GM21529 (cell line): Measurements from ENCODE around the gene VPS37D.
A peak's percentile ranks its signal among the peaks of the same experiment; 100 is the strongest.
"Not testable (repeated sequence)": the region's sequence is repeated elsewhere in the genome, so short reads cannot be mapped to it uniquely, and the experiment has no call there.

Experiments used
- ATAC-seq: cut with Tn5 transposase; IDR thresholded peaks from one replicate; pipeline ENCODE4 v1.9.1; 2021; ENCODE audit not compliant: unreplicated experiment

Gene VPS37D

GRCh38 chr7:73667344-73668102 lies at the start of gene VPS37D:
Gene VPS37D, plus strand, starts transcription at chr7:73667831. Its CDS starts 128 bp downstream, at chr7:73667959.
- peak; percentile 93 for ATAC-seq

- ATAC-seq: no peak
These were observed 49.1 kb upstream of the VPS37D start for GRCh38 chr7:73618538-73618937.

DNA sequence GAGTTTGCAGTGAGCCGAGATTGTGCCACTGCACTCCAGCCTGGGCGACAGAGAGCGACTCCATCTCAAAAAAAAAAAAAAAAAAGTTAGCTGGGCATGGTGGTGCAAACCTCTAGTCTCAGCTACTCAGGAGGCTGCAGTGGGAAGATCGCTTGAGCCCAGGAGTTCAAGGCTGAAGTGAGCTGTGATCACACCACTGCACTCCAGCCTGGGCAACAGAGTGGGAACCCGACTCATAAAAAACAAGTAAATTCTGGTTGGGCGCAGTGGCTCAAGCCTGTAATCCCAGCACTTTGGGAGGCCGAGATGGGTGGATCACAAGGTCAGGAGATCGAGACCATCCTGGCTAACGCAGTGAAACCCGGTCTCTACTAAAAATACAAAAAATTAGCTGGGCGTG lies 48.2 kb upstream of the VPS37D start:
- ATAC-seq: not testable (repeated sequence)

- no peak for ATAC-seq
These were observed 46.2 kb upstream of the VPS37D start for GRCh38 chr7:73621168-73622063.

- no peak for ATAC-seq
These were observed 45.1 kb upstream of the VPS37D start for GRCh38 chr7:73622527-73622908.

DNA sequence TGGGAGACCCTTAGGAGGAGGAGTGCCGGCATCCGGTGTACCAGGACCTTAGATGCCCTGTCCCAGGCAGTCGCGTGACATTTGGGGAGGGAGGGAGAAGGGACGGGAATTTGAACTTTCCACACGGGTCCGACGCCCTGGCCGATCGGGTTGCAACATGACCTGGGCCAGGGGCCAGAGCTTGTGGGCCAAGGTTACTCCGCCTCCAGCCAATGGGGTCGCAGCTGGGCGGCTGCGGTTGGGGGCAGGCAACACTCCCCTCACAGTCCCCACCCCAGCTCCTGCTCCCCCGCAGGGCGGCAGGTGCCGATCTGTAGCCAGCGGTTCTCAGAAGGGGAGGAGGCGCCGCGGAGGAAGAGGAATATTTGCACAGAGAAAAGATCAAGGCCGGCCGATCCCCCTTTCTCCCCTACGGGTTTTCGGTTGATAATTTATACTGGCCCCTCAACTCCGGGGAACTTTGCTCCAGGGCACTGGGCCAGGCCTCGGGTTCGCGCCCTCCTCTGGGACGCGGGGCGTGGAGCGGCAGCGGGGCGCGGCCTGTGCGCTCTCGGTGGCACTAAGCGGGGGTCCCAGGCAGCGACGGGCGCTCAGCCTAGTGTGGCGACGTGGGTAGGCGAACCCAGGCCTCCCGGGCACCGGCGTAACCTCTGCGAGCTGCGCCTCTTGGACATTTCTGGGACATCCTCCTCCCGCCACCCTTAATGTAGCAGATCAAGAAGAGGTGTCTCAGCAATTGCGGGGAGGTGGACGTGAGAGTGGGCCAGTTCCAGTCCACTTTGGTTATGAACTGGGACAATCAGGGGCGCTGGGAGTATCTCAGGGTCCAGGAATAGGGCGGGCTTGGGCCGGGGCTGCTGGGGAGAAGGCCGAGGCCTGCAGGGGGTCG lies 44.5 kb upstream of the VPS37D start:
- no peak for ATAC-seq

GRCh38 chr7:73623798-73624668 lies 43.6 kb upstream of the VPS37D start, which contains the start of gene MLXIPL:
Gene MLXIPL, minus strand, starts transcription at chr7:73624522. Its CDS starts 30 bp downstream, at chr7:73624492.
- ATAC-seq: no peak

DNA sequence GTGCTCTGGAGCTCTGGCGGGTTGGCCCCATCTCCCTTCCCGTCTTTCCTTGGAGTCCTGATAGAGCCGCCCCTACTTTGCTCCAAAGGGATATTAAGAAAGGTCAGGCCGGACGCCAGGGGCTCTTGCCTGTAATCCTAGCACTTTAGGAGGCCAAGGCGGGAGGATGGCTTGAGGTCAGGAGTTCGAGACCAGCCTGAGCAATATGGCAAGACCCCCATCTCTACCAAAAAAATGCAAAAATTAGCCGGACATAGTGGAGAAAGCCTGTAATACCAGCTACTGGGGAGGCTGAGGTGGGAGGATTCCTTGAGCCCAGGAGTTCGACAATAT lies 43.0 kb upstream of the VPS37D start:
- ATAC-seq: no peak

DNA sequence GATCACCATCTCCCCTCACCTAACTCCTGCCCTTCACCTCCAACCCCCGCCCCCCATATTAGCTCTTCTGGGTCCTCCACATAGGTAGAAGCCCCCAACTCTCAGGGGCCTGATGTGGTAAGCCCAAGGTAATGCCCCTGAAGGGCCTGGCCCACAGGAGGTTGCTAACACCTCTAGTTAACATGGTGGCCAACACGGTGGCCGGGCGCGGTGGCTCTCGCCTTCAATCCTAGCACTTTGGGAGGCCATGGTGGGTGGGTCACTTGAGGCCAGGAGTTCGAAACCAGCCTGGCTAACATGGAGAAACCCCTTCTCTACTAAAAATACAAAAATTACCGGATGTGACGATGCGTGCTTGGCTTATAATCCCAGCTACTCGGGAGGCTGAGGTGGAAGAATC lies 42.4 kb upstream of the VPS37D start:
- no peak for ATAC-seq

- ATAC-seq: no peak
These were observed 40.8 kb upstream of the VPS37D start for GRCh38 chr7:73626814-73627213.

DNA sequence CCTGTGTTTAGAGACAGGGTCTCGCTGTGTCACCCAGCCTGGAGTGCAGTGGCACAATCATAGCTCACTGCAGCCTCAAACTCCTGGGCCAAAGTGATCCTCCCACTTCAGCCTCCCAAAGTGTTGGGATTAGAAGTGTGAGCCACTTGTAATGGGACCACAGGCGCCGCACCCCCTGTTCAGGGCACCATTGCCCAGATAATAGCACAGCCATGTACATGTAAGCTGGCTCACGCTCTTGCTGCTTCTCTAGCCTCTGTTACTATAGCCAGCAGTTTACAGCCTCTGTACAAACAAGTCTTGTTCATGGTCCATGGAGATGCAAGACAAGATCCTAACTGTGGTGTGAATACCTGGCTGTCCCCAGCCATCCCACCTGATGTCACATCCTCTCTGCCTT lies 39.1 kb upstream of the VPS37D start:
- ATAC-seq: no peak

- ATAC-seq: no peak
These were observed 36.1 kb upstream of the VPS37D start for GRCh38 chr7:73631558-73631957.

- no peak for ATAC-seq
These were observed 34.3 kb upstream of the VPS37D start for GRCh38 chr7:73633323-73633722.

DNA sequence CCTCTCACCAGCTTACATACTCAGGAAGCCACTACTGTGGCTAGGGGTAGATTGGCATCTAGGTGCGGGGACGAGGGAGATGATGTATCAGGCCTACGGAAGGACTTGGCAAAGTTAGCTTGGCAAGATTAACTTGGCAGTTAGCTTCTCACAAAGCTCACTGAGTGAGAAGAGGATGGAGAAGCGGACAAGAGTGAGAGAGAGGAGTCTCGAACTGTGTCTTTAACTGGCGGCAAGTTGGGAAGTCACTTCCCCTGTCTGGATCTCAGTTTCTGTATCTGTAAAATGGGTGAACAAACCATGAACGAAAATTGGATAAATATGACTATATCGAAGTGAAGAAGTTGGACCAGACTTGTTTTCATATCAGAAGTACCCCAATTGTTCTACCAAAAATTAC lies 33.8 kb upstream of the VPS37D start:
- no peak for ATAC-seq

GRCh38 chr7:73635428-73636200 lies 32.0 kb upstream of the VPS37D start:
- no peak for ATAC-seq

- no peak for ATAC-seq
These were observed 28.7 kb upstream of the VPS37D start for GRCh38 chr7:73638911-73639310.

- no peak for ATAC-seq
These were observed 24.8 kb upstream of the VPS37D start for GRCh38 chr7:73642834-73643233.

DNA sequence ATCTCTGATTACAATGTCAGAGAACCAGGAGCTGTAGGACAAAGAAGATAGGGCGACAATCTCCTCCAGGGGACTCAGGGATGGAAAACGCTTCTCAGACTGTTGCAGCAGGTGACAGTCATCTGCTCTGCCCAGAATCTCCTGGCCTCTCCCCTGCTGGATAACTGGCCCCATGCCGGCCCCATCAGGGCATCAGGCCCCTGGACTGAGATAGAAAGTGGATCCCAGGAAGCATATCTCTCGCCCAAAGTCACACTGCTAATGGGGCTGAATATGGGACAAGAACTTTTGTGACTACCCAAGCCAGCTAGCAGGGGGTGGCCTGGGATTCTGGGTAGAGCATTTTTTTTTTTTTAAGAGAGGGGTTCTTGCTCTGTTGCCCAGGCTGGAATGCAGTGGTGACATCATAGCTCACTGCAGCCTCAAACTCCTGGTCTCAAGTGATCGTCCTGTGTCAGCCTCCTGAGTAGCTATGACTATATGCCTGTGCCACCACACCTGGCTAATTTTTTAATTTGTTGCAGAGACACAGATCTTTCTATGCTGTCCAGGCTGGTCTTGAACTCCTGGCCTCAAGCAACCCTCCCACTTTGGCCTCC lies 22.8 kb upstream of the VPS37D start:
- no peak for ATAC-seq

DNA sequence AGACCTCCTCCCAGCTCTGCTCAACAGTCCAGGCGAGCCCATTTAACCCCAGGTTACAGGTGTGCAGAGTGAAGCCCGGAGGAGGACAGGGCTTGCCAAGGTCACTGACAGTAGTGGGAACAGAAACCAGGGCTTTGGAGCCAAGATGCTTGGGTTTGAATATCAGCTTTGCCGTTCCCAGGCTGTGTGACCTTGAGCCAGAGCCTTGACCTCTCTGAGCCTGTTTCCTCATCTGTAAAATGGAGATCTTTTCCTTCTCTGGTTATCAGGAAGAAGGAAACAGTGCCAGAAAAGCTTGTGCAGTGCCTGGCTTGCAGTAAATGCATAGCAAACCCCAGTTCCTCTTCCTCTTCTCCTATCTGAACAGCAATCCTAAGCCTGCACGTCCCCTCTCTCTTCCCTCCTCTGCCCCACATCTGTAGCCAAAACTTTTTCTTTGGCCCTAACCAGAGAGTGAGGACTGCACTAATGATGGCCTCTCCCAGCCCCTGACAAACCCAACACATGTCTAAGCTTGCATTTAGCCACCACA lies 21.9 kb upstream of the VPS37D start:
- ATAC-seq: no peak
